ENCODE data around the gene ROR1. TPM values are rescaled to one million over a fixed set of nuclear protein-coding genes. Genes with fewer than 3 reads are reported as not detected.

The ROR1 gene
- total RNA-seq, 2 experiments from 2014 or later, result not detected

GRCh38 chr1:64186138-64186897 lies 412.5 kb downstream of the ROR1 start:
- ChIA-PET CTCF (no interaction called here), POLR2A (no interaction called here)
- DNase-seq, result no peak
- no peaks in the 10 kb centered on the region for H3K9me3 Mint-ChIP-seq
- no peak for TF ChIP-seq CTCF (IDR thresholded peaks at IDR 0.05)
- H3K4me1 Mint-ChIP-seq (ENCODE audit: low read depth), result no peaks in the 10 kb centered on the region
- H3K27me3 Mint-ChIP-seq, result peaks cover 5% of the 10 kb centered on the region
- no peaks in the 10 kb centered on the region for H3K36me3 Mint-ChIP-seq (ENCODE audit: low read depth)
- intact Hi-C loops (cut with micrococcal nuclease), result no loop called here
- H3K27ac Mint-ChIP-seq, result no peak overlapping the region
- no peak overlapping the region for H3K4me3 Mint-ChIP-seq
- ATAC-seq, result no peak

GRCh38 chr1:64186898-64187280 lies 413.1 kb downstream of the ROR1 start:
- ATAC-seq (no peak), DNase-seq (no peak)
- Mint-ChIP-seq H3K9me3 (no peaks in the 10 kb centered on the region), H3K36me3 (ENCODE audit: low read depth) (no peaks in the 10 kb centered on the region), H3K4me1 (ENCODE audit: low read depth) (no peaks in the 10 kb centered on the region), H3K27me3 (peaks cover 5% of the 10 kb centered on the region), H3K4me3 (no peak overlapping the region), H3K27ac (no peak overlapping the region)
- intact Hi-C loops (cut with micrococcal nuclease), result no loop called here
- ChIA-PET CTCF (no interaction called here), POLR2A (no interaction called here)
- no peak for TF ChIP-seq CTCF (IDR thresholded peaks at IDR 0.05)

GRCh38 chr1:64187646-64188045 lies 413.8 kb downstream of the ROR1 start:
- no peak for ATAC-seq
- no peak for DNase-seq
- Mint-ChIP-seq H3K9me3 (no peaks in the 10 kb centered on the region), H3K36me3 (ENCODE audit: low read depth) (no peaks in the 10 kb centered on the region), H3K4me1 (ENCODE audit: low read depth) (no peaks in the 10 kb centered on the region), H3K27me3 (no peaks in the 10 kb centered on the region), H3K27ac (no peak overlapping the region), H3K4me3 (no peak overlapping the region)
- TF ChIP-seq CTCF (IDR thresholded peaks at IDR 0.05), result no peak
- intact Hi-C loops (cut with micrococcal nuclease), result no loop called here
- CTCF ChIA-PET, result no interaction called here
- POLR2A ChIA-PET, result no interaction called here

GRCh38 chr1:64192290-64192689 lies 418.5 kb downstream of the ROR1 start:
- intact Hi-C loops (cut with micrococcal nuclease), result no loop called here
- H3K27me3 Mint-ChIP-seq, result no peaks in the 10 kb centered on the region
- H3K4me1 Mint-ChIP-seq (ENCODE audit: low read depth), result no peaks in the 10 kb centered on the region
- no peak overlapping the region for H3K27ac Mint-ChIP-seq
- ChIA-PET POLR2A (no interaction called here), CTCF (no interaction called here)
- ATAC-seq, result no peak
- no peak for TF ChIP-seq CTCF (IDR thresholded peaks at IDR 0.05)
- H3K36me3 Mint-ChIP-seq (ENCODE audit: low read depth), result no peaks in the 10 kb centered on the region
- H3K4me3 Mint-ChIP-seq, result no peak overlapping the region
- no peaks in the 10 kb centered on the region for H3K9me3 Mint-ChIP-seq
- DNase-seq, result no peak

GRCh38 chr1:64194168-64195080 lies 420.6 kb downstream of the ROR1 start:
- no peak for ATAC-seq
- DNase-seq, result no peak
- Mint-ChIP-seq H3K27me3 (no peaks in the 10 kb centered on the region), H3K4me1 (ENCODE audit: low read depth) (peaks cover 2% of the 10 kb centered on the region), H3K4me3 (no peak overlapping the region), H3K27ac (no peak overlapping the region), H3K36me3 (ENCODE audit: low read depth) (no peaks in the 10 kb centered on the region), H3K9me3 (no peaks in the 10 kb centered on the region)
- ChIA-PET CTCF (interaction anchor here (0.9 to 1.2 kb wide), 2 partner anchors 57 to 502 kb away, joined by 3 to 4 read pairs; no protein-coding TSS in a partner anchor), POLR2A (no interaction called here)
- intact Hi-C loops (cut with micrococcal nuclease), result no loop called here
- no peak for TF ChIP-seq CTCF (IDR thresholded peaks at IDR 0.05)

Measured in activated CD8-positive, alpha-beta T cell treated with anti-CD3 and anti-CD28 coated beads for 36 hours (primary cell).